HG03095 (cell line): Measurements from ENCODE around the gene BLOC1S4.

Experiments used
- ATAC-seq: cut with Tn5 transposase; IDR thresholded peaks from one replicate; pipeline ENCODE4 v1.9.1; 2021; ENCODE audit warnings: moderate library complexity; ENCODE audit not compliant: unreplicated experiment

Gene BLOC1S4

GRCh38 chr4:6760865-6761264 is 44.9 kb downstream of the BLOC1S4 start:
- no peak for ATAC-seq

DNA sequence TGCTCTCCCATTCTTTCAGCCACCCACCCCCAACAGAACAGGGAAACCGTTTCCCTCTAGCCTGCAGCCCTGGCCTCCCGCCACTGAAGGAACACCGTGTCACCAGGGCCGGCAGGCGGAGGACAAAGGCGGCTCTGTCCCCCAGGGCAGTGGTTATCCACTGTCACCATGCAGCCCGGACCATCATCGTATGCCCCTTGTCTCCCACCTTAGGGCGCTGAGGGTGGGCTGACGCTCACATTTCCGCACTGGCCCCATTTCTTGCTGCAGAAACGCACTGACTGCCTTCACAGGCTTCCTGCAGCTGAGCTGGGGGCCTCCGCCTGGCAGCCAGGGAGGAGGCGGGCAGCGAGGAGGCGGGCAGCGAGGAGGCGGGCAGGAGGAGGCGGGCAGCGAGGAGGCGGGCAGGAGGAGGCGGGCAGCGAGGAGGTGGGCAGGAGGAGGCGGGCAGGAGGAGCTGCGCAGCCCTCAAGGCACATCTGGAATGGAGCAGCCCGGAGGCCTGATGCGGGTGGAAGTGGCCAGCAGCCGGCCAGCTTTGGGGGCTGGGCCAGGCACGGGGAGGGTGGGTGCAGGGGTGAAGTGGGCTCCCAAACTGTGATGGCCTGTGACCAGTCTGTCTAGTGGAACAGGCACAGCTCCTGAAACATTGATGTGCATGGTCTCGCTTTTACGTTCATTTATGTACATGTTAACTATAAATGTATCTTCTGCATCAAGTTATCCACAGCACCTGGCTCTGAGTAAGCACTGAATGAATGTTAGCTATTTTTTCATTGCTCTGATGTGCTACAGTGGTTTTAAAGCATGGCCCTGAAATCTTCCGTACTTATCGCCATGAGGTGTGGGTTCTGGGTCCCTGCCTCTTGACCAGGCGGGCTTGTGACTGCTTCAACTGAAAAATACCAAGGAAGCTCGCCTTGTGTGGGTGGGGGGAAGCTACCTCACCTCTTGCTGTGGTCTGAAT is 46.0 kb downstream of the BLOC1S4 start:
- no peak for ATAC-seq

DNA sequence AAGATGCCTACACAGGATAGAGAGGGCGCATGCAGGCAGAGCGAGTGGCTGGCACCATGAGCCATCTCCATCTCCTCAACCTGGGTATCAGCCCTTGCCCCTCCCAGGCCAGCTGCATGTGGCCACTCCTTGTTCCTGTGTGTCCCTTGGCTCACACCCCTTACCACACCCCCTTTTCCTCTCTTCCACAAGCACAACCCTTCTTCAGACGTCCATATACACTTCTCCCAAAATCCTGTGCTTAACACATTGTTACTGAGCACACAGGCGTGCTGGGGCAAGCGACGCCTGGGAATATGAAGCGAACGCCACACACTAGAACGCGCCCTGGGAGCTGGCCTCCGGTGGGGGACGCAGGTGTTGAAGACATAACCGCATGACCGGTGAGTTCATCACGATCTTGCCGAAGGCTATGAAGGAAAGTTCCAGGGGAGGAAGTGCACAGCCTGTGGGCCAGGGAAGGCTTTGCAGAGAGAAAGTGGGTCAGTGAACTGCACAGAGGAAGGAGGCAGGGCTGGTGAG is 47.4 kb downstream of the BLOC1S4 start:
- no peak for ATAC-seq

DNA sequence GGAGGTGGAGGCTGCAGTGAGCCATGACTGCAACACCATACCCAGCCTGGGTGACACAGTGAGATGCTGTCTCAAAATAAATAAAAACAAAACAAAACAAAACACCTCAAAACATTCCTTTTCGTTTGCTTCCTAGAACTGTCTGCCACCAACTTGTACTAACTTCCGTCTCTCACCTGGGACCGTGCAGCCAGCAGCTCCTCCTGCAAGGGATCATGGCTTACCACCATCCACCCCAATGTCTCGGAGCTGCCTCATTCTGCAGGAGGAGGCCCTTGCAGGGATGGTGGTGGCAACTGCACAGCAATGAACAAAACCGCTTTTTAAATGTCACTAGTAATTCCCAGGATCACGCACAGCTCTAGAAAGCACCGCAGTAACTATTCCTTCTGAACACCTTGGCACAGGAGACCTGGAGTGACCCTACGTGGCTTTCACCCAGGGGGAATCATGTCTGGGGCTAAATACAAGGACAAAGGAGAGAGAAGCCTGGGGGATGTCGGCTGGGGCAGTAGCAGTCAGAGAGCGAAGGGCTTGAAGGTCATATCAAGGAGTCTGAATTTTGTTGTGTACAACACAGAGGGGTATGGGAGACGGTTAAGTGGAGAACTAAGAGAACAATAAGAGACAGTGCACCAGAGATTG is 49.1 kb downstream of the BLOC1S4 start:
- ATAC-seq = no peak

DNA sequence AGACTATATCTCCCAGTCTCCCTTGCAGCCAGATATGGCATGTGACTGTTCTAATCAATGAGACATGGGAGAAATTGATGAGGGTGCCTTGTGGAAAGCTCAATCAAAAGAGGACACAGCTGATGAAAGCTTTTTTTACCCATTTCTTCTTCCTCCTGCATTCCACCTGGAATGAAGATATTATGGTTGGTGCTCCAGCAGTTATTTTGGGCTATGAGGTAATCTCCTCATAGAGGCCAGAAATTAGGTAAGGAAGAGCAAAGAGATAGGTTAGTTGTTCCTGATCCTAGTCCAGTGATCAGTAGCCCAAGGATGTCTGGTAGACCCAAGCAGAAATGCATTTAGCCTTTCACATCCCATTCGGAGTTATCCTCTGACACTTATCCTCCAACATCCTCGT is 49.7 kb downstream of the BLOC1S4 start:
- ATAC-seq = no peak
